Tibial nerve (tissue), 4 donors: ENCODE measurements around the gene RSPH9. TPM values are rescaled to one million over a fixed set of nuclear protein-coding genes. Genes with fewer than 3 reads are reported as not detected.

Experiments
- DNase-seq, 2 donors: peaks; one replicate each; pipeline ENCODE4 v3.0.0-alpha.2; 2019; ENCODE audit warnings: low spot score in 2 of 2
- H3K27ac ChIP-seq, 4 donors: fragments of 200-600 bp; sonication (generic) in 3 of 4; one replicate each; pipeline ENCODE4 v1.5.1; 2017 to 2019; ENCODE audit warnings: mild to moderate bottlenecking in 1 of 4
- H3K27me3 ChIP-seq, 2 donors: fragments of 200-600 bp; sonication (generic) in 1 of 2; one replicate each; pipeline versions ENCODE4 v1.5.1 to v1.6.0; 2017 to 2019
- H3K36me3 ChIP-seq, 3 donors: fragments of 200-600 bp; sonication (generic); one replicate each; pipeline ENCODE4 v1.5.1; 2018 to 2019
- H3K4me1 ChIP-seq, 4 donors: fragments of 200-600 bp; sonication (generic) in 3 of 4; one replicate each; pipeline ENCODE4 v1.5.1; 2017 to 2019
- H3K4me3 ChIP-seq, 4 donors: fragments of 200-600 bp; sonication (generic) in 3 of 4; one replicate each; pipeline ENCODE4 v1.5.1; 2017 to 2019; ENCODE audit warnings: mild to moderate bottlenecking in 1 of 4, moderate library complexity in 1 of 4
- H3K9me3 ChIP-seq, 4 donors: fragments of 200-600 bp; sonication (generic) in 3 of 4; one replicate each; pipeline ENCODE4 v1.5.1; 2017 to 2019
- EP300 ChIP-seq, 2 donors: sonication (generic); formaldehyde crosslinking; IDR thresholded peaks; one replicate each; pipeline ENCODE4 v1.6.1; 2017; ENCODE audit warnings: antibody characterized with exemption in 2 of 2, mild to moderate bottlenecking in 1 of 2
- POLR2A ChIP-seq, 2 donors: fragments of 450-650 bp; IDR thresholded peaks; one replicate each; pipeline ENCODE4 v1.6.1; 2017; ENCODE audit warnings: antibody characterized with exemption in 2 of 2, mild to moderate bottlenecking in 2 of 2, moderate library complexity in 2 of 2
- whole genome bisulfite sequencing, 2 donors: methylation state at CpG; one replicate each; pipeline ENCODE4 v1.1.5; 2018; 5-methylcytosine and 5-hydroxymethylcytosine counted together
- total RNA-seq, 4 donors: library from RNA; depleted of rRNA; stranded (reverse); fragments of >200 nt; gene quantifications; one replicate each; pipeline ENCODE4 v1.1.0, GENCODE V29; 2016
- TF ChIP-seq, protein P1 (sequence below), 5 experiments: fragments of 200-600 bp in 3 of 5; fragments of 450-650 bp in 2 of 5; sonication (generic) in 3 of 5; IDR thresholded peaks; one replicate each; pipeline ENCODE4 v1.5.1; 2016 to 2019; ENCODE audit warnings: antibody characterized with exemption in 5 of 5, mild to moderate bottlenecking in 3 of 5, moderate library complexity in 2 of 5

RSPH9 gene
- total RNA-seq, 4 donors from 2014 or later = 0.30 to 0.66 (median 0.63) TPM; not detected in 1

DNA sequence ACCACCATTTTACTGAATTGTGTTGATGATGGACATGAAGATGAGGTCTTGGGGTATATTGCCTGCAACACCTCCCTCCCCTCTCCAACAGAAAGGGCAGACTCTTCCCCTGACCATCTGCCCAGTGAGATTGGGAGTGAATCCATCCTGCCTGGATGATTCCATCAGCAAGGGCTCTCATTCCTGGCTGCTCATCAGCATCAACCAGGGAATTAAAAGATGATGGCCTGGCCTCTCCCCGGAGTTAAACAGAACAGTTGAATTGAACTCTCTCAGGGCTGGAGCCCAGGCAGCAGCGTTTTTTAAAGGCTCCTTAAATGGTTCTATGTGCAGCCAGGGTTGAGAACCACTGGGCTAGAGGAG, 57.3 kb downstream of the RSPH9 start:
- Histone ChIP-seq H3K27me3 (no peaks in the 10 kb centered on the region), H3K27ac (peak overlapping the region; percentile 64 to 94 (median 82)), H3K36me3 (no peaks in the 10 kb centered on the region), H3K9me3 (no peaks in the 10 kb centered on the region), H3K4me1 (peaks cover 0 to 72% (median 33%) of the 10 kb centered on the region in 4 donors), H3K4me3 (no peak overlapping the region)
- DNase-seq = no peak
- 3 to 9% methylated on average over 2 of the region's 2 CpGs for WGBS, 2 donors
- TF ChIP-seq, protein P1, sequence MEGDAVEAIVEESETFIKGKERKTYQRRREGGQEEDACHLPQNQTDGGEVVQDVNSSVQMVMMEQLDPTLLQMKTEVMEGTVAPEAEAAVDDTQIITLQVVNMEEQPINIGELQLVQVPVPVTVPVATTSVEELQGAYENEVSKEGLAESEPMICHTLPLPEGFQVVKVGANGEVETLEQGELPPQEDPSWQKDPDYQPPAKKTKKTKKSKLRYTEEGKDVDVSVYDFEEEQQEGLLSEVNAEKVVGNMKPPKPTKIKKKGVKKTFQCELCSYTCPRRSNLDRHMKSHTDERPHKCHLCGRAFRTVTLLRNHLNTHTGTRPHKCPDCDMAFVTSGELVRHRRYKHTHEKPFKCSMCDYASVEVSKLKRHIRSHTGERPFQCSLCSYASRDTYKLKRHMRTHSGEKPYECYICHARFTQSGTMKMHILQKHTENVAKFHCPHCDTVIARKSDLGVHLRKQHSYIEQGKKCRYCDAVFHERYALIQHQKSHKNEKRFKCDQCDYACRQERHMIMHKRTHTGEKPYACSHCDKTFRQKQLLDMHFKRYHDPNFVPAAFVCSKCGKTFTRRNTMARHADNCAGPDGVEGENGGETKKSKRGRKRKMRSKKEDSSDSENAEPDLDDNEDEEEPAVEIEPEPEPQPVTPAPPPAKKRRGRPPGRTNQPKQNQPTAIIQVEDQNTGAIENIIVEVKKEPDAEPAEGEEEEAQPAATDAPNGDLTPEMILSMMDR (IDR thresholded peaks at IDR 0.05) = no peak
- TF ChIP-seq EP300 (IDR thresholded peaks at IDR 0.05) (no peak), POLR2A (IDR thresholded peaks at IDR 0.05) (no peak)

DNA sequence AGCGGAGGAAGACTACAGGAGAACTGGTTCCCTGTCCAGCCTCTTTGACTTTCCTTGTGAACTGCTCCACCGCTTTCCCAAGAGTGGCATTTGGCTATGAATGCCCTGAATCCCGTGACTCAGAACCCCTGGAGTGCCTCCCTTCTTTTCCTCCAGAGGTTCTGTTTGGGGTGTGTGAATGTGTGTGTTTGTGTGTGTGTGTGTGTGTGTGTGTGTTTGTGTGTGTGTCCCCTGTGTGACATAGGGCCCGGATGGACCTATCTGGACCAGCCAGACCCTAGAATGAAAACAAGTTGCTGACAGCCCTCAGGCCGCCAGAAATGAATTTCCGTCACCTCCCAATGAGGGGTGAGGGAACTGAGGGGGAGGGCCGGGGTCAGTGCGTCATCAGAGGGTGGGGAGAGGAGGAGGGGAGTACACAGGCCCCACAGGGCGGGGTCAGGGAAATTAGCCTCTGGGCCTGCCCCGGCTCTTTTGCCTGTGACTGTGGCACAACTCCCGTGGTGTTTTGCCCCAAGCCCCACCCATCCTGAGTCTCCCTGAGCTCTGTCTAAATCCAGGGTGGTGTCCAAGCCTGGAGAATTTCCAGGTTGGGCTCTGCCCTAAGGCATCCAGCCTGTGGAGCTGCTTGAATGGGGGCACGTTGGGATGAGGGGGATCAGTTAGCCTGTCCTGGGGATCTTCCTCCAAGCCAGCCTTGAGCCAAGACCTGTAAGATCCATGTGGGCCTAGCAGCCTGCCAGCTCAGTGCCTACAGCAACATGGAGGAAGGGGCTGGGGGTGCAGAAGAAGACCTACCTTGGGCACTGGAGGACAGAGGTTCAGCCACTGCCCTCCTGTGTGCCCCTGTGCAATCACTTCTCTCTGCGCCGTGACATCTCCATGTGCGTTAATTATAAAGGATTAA, 58.0 kb downstream of the RSPH9 start:
- Histone ChIP-seq H3K9me3 (no peaks in the 10 kb centered on the region), H3K4me3 (no peak overlapping the region), H3K4me1 (peaks cover 0 to 79% (median 34%) of the 10 kb centered on the region in 4 donors), H3K36me3 (no peaks in the 10 kb centered on the region), H3K27ac (peak overlapping the region; percentile 64 to 94 (median 82)), H3K27me3 (no peaks in the 10 kb centered on the region)
- TF ChIP-seq, protein P1 (IDR thresholded peaks at IDR 0.05) = no peak
- TF ChIP-seq POLR2A (IDR thresholded peaks at IDR 0.05) = peak; percentile 36 to 64
- peak in 1 of 2 donors; percentile 73 for TF ChIP-seq EP300 (IDR thresholded peaks at IDR 0.05)
- DNase-seq = peak; percentile 84
- WGBS, 2 donors = 26 to 27% methylated on average over 14 to 15 of the region's 15 CpGs

DNA sequence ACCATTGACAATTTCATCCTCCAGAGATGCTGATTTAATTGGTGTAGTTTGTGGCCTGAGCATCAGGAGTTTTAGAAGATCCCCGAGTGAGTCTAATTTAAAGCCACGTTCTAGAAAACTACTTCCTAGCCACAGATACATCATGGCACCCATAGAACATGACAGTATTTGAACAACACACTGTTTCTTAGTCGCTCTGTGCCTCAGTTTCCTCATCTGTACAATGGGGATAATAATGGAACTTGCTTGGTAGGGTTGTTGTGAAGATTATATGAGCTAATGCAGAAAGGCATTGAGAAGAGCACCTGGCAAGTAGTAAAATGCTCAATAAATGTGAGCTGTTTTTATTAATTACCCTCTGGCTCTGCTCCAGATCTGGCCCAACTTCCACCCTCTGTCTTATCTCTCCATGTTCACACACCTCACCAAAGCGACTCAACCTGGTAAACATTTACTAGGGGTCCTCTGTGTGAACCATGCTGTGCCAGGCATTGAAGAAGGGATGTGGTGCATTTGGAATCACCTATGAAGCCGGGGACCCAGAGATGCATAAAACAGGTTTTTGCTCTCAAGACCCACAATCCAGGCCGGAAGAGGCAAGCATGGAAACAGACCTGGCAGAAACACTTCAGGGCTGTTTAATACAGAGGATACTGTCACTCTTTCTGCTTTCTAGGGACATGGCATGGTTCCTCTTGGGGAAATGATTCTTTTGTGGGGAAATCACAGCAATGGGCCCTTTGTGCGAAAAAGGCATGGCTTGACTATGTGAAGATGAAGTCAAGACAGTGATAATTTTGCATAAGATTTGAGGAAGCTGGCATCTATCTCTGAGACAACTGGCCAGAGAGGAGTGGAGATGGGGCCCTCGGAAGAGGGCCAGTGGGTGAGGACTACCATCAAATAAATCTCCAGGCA, 58.9 kb downstream of the RSPH9 start:
- TF ChIP-seq, protein P1 (IDR thresholded peaks at IDR 0.05) = no peak
- no peak for TF ChIP-seq POLR2A (IDR thresholded peaks at IDR 0.05)
- TF ChIP-seq EP300 (IDR thresholded peaks at IDR 0.05) = no peak
- DNase-seq = no peak
- no peaks in the 10 kb centered on the region for H3K9me3 ChIP-seq
- WGBS, 2 donors = 82 to 83% methylated on average over 8 of the region's 8 CpGs
- no peak overlapping the region for H3K4me3 ChIP-seq
- H3K4me1 ChIP-seq = peaks cover 0 to 80% (median 32%) of the 10 kb centered on the region in 4 donors
- H3K27ac ChIP-seq = peak overlapping the region; percentile 64 to 94 (median 82)
- no peaks in the 10 kb centered on the region for H3K36me3 ChIP-seq
- H3K27me3 ChIP-seq = no peaks in the 10 kb centered on the region

DNA sequence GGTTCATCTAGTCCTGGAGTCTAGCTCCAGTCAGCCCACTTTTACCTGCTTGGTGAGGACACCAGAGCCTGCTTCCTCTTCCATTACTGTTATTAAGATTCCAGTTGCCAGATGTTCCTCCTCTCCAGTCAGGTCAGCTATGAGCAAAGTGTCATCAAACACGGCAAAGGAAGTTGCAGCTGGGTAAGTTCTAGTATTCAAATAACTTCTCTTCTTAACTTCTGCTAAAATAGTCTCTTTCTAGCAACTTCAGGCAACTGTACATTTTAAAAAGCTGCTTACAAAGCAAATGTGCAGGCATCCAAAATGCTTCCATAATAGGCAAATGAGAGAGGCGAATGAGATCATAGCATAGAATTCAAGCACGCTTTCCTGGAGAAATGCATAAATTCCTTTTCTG, 61.2 kb downstream of the RSPH9 start:
- Histone ChIP-seq H3K27ac (peak overlapping the region in 1 of 4 donors; percentile 52), H3K27me3 (no peaks in the 10 kb centered on the region), H3K9me3 (no peaks in the 10 kb centered on the region), H3K4me1 (peaks cover 0 to 83% (median 31%) of the 10 kb centered on the region in 4 donors), H3K4me3 (no peak overlapping the region), H3K36me3 (no peaks in the 10 kb centered on the region)
- 7 to 15% methylated on average over 3 of the region's 3 CpGs for WGBS, 2 donors
- DNase-seq = no peak
- peak in 1 of 2 donors; percentile 59 for TF ChIP-seq EP300 (IDR thresholded peaks at IDR 0.05)
- no peak for TF ChIP-seq POLR2A (IDR thresholded peaks at IDR 0.05)

DNA sequence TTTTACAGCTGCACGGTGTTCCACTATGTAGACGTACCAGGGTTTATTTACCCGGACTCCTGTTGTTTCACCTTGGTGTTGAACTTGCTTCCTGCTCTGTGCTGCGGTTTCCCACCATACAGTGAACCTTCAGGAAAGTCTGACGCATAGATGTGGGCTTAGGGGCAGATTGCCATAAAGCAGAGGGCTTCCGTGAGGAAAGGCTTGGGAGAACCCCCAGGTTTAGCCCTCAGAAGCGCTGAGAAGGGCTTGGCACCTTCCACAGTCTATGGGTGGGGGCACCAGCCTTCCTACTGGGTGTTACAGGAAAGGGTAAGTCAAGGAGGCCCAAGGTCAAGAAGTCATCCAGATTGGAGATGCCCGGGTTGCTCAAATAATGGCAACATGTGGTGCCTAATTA, 62.0 kb downstream of the RSPH9 start:
- no peak for DNase-seq
- 64 to 78% methylated on average over 8 of the region's 8 CpGs for WGBS, 2 donors
- H3K36me3 ChIP-seq = no peaks in the 10 kb centered on the region
- no peaks in the 10 kb centered on the region for H3K27me3 ChIP-seq
- no peak overlapping the region for H3K4me3 ChIP-seq
- H3K27ac ChIP-seq = peak overlapping the region in 1 of 4 donors; percentile 52
- no peaks in the 10 kb centered on the region for H3K9me3 ChIP-seq
- H3K4me1 ChIP-seq = peaks cover 0 to 75% (median 30%) of the 10 kb centered on the region in 4 donors
- TF ChIP-seq EP300 (IDR thresholded peaks at IDR 0.05) (peak in 1 of 2 donors; percentile 62), POLR2A (IDR thresholded peaks at IDR 0.05) (no peak)
